GM21825 (cell line): Measurements from ENCODE around the gene ARHGEF1.
"Not testable (repeated sequence)": the region's sequence is repeated elsewhere in the genome, so short reads cannot be mapped to it uniquely, and the experiment has no call there.

ENCODE experiments used
- ATAC-seq: cut with Tn5 transposase; IDR thresholded peaks from one replicate; pipeline ENCODE4 v1.9.1; 2021; ENCODE audit warnings: mild to moderate bottlenecking, moderate library complexity; ENCODE audit not compliant: unreplicated experiment

The ARHGEF1 gene

DNA sequence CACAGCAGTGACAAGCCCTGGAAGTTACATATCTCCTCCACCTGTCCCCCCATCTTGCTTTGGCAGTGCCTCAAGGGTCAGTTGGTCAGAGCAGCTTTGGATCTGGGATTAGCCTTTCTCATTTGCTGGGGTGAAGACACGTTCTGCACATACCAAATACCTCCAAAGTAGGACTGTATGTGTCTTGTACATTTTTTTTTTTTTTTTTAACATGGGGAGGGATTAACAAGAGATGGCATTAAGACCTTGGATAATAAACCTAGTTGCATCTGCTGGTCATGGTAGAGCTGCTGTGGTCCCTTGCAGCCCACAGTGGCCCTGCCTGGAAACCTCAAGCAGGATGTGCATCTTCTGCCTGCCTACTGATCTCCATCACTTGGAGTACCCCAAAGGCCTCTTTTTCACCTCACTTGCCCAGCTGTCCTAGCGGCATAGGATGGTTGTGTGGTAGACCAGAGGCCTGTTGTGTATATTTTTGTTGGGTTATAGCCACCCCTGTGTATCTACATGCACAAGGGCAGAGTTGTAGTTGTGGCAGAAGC is 20.5 kb upstream of the ARHGEF1 start:
- no peak for ATAC-seq

GRCh38 chr19:41863209-41863931 is 19.6 kb upstream of the ARHGEF1 start:
- no peak for ATAC-seq

- no peak for ATAC-seq
Measured at GRCh38 chr19:41864374-41864773, 18.6 kb upstream of the ARHGEF1 start.

GRCh38 chr19:41866284-41866683 is 16.7 kb upstream of the ARHGEF1 start:
- no peak for ATAC-seq

DNA sequence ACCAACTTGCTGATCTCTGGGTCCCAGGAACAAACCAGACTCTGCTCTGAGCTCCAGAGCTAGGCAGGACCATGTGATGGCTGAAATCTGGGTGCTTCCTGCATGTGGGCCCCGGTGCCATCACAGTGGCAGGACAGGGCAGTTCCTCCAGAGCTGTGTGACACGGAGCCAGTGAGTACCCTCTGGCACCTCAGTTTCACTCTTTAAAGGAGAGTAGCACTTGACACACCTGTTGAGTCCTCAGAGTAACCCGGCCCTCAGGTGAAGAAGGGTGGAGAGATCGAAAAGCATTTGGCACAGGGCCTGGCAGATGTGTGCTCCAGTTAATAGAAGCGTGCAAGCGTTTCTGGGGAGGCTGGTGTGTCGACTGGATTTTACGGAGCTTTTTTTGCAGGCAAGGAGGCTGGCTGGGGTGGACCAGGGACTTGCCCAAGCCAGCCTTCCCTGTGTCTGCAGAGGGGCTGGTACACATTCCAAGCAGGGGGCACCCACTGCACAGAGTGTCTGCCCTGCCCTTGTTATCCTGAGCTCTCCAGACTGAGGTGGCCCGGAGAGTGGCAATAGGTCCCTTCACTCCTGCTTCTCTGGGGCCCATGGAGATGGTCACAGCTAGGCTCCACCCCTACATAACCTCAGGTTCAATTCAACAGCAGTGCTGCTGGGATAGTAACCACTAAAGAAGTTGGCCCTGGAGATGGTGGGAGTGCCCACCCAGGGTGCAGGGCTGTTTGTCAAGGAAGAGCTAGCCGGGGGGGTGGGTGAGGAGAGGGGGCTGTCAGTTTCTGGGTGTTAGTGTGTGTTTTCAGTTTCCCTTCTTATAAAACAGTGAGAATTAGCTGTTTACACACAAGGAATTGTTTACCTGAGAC is 14.6 kb upstream of the ARHGEF1 start:
- no peak for ATAC-seq

GRCh38 chr19:41868989-41869300 is 14.0 kb upstream of the ARHGEF1 start:
- no peak for ATAC-seq

- no peak for ATAC-seq
Measured at GRCh38 chr19:41869374-41869955, 13.5 kb upstream of the ARHGEF1 start.

- ATAC-seq, result no peak
Measured at GRCh38 chr19:41870401-41870873, 12.5 kb upstream of the ARHGEF1 start.

DNA sequence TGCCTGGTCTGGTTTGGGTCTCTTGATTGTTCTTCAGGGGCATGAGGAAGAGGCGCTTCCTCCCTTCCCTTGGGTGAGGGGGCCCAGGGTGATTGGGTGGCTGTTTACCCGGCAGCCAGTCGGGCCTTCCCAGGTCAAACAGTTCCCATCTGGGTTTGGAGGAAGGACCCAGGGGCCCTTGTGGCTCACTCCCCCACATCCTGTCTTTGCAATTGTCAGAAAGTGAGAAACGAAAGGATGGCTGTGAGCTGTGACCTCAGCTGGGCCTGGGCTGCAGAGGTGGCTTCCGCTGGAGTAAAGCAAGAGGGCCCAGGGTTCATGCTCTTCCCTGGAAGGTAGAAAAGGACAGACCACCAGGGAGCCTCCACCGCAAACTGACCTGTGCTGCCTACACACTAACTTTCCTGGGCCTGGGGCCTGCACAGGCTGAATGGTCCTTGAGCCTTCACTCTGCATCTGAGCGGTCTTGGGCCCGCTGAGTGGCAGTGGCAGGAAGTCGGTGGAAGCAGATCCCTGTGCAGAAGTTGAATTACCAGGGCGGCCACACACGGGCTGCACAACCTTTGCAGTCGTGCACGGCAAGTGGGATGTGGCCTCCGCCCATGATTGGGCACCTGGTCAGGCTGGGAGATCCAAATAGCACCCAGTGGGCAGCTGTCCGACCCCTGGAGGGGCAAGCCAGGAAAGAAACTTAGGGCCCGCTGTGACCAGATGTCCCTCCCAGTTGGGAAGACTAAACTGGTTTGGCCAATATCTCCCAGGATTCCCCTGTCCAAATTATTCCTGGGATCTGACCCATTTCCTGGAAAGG is 11.2 kb upstream of the ARHGEF1 start:
- peak; percentile 52 for ATAC-seq

DNA sequence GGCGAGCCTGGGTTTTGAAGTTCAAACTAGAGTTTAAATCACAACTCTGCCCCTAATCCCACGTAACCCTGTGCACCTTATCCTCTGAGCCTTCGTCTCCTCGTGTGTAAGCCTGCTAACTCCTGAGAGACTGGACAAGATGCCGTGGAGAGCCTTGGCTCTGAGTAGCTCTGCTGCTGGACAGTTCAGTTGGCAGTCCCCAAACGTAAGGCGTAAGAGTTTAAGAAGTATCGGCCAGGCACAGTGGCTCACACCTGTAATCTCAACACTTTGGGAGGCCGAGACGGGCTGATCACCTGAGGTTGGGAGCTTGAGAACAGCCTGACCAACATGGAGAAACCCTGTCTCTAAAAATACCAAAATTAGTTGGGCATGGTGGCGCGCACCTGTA is 10.6 kb upstream of the ARHGEF1 start:
- no peak for ATAC-seq

GRCh38 chr19:41872775-41873647 is 10.0 kb upstream of the ARHGEF1 start:
- ATAC-seq, result no peak

GRCh38 chr19:41875973-41876372 is 7.0 kb upstream of the ARHGEF1 start:
- ATAC-seq, result not testable (repeated sequence)

GRCh38 chr19:41876847-41877832 is 5.8 kb upstream of the ARHGEF1 start, which contains the start of gene CD79A:
Gene CD79A (plus strand): TSS chr19:41877279. CDS start chr19:41877305, 26 bp downstream.
- ATAC-seq, result peak; percentile 58

DNA sequence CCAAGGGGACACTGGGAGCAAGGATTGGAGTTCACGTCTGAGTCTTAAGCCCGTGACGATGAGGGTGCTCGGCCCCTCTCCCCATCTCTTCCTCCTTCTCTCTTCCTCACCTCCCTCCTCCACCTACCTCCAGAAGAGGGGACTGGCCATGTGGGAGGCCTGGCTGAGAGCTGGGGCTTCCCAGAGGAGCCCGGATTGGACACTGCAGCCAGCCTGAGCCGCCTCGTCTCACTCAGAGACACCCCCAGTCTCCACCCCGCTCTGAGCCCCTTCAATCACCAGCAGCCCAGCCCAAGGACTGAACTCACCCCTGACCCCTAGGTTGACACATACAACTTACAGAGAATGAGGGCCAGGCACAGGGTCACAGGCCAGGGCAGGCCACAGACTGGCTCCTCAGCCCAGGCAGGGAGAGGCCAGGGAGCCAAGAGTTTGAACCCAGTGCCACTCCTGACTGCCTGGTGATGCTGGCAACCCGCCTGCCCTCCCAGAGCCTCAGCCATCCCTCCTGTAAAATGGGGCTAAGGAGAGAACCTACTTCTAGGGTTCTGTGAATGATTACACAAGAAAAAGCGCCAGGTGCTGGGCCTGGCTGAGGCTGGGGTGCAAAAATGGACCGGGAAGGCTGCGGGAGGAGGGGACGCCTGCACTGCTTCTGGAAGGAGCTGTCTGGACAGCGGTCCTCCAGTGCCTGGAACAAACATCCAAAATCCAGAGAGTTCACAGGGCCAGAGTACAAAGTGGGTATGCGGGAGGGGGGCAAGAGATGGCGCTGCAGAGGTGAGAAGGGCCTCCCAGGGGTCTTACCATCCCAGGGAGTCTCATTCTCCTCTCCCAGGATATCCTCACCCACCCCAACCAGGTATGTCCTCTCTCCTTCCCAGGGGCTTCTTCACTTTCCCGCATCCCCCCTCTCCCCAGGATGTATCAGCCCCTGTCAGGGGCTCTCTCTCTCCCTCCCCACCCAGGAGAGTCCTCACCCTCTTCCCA is 4.8 kb upstream of the ARHGEF1 start:
- no peak for ATAC-seq

GRCh38 chr19:41879080-41879479 is 3.9 kb upstream of the ARHGEF1 start:
- no peak for ATAC-seq

DNA sequence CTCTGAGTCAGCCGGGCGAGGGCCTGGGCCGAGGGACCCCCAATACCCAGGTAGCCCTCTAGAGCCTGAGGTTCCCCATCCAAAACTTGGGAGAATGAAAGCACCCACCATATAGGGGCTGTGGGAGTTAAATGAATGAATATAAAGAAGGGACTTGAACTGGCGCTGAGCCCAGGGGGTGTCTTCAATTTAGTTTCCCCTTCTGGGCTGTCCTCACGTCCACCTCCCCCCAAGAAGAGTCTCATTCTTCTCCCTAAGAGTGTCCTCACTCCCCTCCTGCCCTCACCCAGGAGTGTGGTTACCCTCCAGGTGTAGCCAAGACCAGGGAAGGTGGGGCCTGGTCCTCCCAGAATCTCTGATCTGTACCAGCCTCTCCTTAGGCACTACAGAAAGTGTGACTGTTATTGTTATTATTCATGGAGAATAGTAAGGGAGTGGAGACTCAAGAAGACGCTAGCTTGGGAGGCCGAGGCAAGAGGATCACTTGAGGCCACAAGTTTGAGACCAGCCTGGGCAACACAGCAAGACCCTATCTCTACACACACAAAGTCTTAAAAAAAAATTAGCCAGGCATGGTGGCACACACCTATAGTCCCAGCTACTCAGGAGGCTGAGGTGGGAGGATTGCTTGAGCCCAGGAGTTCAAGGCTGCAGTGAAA is 3.2 kb upstream of the ARHGEF1 start:
- no peak for ATAC-seq

DNA sequence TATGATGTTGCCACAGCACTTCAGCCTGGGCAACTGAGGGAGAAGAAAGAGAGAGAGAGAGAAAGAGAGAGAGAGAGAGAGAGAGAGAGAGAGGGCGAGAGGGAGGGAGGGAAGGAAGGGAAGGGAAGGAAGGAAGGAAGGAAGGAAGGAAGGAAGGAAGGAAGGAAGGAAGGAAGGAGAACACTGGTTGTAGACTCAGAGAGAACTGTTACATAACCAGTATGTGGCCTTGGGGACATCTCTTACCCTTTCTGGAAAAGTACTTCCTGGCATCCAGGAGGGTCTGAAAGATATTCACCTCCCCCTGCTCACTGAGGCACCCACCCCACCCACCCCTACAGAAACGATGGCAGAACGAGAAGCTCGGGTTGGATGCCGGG is 2.7 kb upstream of the ARHGEF1 start:
- ATAC-seq, result no peak
